Hepatocyte (in vitro differentiated cells): ENCODE data around the gene SLC44A3.

ENCODE experiments used
- CTCF ChIP-seq: fragments of 200-600 bp; sonication (generic); IDR thresholded peaks from 2 replicates; pipeline ENCODE4 v1.5.1; 2016; ENCODE audit warnings: antibody characterized with exemption, mild to moderate bottlenecking; ENCODE audit not compliant: poor library complexity
- EZH2 ChIP-seq: fragments of 200-600 bp; sonication (generic); IDR thresholded peaks from 2 replicates; pipeline ENCODE4 v1.6.1; 2016; ENCODE audit warnings: antibody characterized with exemption, mild to moderate bottlenecking, borderline replicate concordance

DNA sequence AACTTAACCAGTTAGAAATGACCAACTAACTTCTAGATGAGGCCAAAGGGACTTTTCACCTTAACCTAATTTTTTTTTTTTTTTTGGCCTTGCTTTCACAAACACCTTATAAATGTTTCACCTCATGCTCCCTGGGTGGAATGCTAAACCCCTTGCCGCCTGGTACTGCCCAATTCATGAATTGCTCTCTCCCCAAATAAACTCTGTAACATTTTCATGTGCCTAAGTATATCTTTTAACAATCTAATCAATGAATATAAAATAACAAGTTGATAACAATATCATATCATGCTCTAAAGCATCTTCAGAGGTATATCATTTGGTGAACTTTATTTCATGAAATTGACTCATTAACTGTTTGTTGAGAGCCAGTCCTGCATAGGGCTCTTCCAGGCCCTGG lies 117.7 kb downstream of the SLC44A3 start:
- TF ChIP-seq CTCF (no peak), EZH2 (no peak)
